Endometrial microvascular endothelial cells (primary cell): Measurements from ENCODE around the gene IL3. TPM values are rescaled to one million over a fixed set of nuclear protein-coding genes. Genes with fewer than 3 reads are reported as not detected.

Experiments
- in situ Hi-C: cut with HindIII; loops from 2 replicates; pipeline ENCODE4 v1.10.0; 2017; ENCODE audit warnings: low sequenced_read_pairs, low pct_unique_long_range_greater_than_20kb; ENCODE audit errors: inconsistent ontology term
- total RNA-seq: library from RNA; depleted of rRNA; stranded (reverse); fragments of >200 nt; gene quantifications from one replicate; pipeline ENCODE4 v1.2.3, GENCODE V29; 2015; ENCODE audit errors: inconsistent ontology term

IL3 gene
- total RNA-seq, 1 donor from 2014 or later: not detected

DNA sequence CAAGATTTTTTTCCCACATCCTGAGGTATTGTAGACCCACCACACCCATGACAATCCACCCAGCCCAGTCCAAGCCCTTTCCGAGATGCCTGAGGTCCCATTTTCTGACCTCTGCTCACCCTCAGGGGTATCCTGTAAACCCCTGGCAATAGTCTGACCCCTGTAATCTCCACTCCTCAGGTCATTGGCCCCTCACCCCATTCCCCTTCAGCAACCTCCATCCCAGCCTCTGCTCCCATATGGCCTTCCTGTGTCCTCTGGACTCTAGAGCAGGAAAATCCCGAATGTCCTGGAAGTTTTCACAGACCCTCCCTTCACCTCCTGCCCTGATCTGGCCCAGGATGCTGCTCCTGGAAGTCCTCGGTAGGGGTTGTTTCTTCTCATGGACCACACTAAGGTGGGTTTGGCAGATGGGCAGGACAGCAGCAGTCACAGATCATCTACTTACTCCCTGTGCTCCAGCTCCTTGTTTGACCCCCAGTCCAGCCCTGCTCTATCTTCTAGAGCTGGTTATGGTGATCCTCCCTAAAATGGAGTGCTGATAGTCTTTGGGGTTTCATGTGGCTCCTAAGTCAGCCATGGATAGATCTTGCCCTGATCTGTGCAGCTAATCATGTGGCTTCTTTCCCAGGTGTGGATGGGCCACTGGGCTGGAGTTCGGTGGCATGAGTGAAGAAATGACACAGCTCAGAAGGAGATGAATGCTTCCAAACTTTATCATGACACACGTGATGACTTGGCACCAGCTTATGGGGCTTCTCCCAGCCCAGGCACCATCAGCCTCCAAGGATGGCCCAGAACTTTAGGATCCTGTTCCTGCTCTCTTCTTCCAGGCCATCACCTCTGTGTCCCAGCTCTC lies 37.0 kb upstream of the IL3 start:
- in situ Hi-C loops: loop anchor here (25.0 kb wide), 1 partner anchor 586 kb away; no protein-coding TSS in a partner anchor

DNA sequence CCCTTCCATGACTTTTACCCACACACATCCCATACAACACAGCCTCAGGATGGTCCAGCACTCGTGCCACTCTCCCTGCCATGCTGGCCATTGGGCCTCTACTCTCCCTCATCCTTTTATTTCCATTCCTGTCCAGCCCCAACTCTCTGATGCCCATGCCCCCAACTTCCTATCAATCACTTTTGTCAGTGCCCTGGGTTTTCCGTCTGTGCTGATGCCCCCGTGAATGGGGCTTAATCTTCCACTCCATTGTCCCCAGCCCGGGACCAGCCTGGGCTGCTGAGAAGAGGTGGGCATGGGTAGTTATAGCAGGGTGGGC lies 36.4 kb upstream of the IL3 start:
- in situ Hi-C loops: loop anchor here (25.0 kb wide), 1 partner anchor 587 kb away; no protein-coding TSS in a partner anchor

DNA sequence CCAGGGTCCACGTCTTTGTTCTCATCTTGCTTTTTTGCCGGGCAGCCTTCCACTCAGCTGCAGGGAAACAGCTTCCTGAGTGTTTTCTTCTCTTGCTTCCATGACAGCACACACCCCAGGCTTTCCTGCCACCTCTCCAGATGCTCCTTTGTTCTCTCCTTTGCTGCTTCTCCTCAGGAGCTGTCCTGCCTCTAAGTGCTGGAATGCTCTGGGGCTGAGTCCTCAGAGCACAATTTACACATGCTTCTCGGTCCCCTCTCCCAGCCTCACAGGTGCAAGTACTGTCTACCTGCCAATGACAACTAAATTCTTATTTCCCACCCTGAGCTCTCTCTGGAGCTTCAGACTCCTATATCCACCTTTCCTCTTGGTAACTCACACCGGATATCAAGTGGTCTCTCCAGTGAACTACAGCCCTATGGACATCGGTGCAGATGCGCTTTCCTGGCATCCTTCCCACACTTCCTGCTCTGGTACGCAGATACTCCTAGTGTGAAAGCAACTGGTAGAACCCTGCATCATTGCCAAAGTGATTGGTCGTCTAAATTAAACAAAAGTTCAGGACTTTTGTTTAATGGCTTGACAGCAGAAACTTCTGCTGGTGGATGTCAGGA lies 35.6 kb upstream of the IL3 start:
- in situ Hi-C loops: loop anchor here (25.0 kb wide), 1 partner anchor 588 kb away; no protein-coding TSS in a partner anchor

DNA sequence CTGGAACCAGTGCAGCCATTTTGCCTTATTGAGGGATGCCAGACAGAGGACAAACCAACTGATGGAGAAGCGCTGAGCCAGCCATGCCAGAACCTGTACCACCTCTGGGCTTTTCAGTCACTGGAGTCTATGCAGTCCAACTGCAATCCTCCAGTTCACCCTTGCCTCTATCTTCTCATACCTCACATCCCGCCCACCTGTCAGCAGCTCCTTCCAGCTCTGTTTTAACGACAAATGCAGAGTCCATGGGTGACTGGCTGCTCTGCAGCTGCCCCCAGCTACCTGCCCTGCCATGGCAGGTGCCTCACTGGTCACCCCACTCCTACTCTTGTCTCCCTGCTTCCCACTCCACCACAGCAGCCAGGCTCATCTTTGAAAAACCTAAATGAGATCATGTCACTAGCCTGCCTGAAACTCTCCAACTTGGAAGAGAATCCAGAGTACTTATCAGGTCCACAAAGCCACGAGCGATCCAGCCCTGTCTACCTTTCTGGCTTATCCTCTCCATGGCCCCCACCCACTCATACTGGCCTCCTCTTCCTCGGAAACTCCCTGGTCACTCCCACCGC lies 35.0 kb upstream of the IL3 start:
- in situ Hi-C loops: no loop called here

DNA sequence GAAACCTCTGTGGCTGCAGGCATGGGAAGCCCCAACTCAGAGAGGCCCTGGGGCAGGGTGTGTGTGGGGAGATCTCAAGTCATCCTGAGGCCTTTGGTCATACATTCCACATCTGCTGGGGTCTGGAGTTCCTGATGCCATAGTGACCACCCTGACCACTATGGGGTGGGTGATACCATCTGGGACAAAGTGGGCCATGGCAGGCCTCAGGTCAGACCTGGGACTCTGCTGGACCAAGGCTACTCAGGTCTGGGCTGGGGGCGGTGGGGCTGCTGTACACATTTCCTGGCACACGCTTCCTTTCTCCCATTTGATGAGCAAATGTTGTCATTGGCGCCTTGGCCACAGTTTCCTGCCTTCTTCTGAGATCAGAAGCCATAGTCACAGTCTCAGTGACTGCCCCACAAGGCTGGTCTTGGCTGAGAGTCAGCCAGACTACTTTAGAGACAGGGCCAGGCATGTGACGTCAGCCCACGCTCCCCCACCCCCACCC lies 33.9 kb upstream of the IL3 start:
- in situ Hi-C loops: no loop called here

DNA sequence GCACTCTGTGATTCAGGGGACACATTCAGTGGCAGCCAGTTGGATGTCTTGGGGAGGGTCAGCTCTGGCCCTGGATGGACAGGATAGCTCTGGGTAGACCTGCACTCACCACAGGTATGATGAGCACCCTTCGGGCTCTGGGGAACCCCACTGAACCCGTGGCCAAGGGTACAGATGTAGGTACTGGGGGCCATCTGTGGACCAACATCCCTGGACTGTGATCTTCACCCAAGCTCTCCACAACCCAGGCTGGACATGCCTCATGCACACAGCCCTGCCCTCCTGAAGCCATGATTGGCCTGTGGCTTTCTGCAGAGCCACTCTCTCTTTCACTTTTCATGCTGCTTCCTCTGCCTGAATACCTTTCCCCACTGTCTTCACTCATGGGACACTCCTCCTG lies 33.4 kb upstream of the IL3 start:
- in situ Hi-C loops: no loop called here

DNA sequence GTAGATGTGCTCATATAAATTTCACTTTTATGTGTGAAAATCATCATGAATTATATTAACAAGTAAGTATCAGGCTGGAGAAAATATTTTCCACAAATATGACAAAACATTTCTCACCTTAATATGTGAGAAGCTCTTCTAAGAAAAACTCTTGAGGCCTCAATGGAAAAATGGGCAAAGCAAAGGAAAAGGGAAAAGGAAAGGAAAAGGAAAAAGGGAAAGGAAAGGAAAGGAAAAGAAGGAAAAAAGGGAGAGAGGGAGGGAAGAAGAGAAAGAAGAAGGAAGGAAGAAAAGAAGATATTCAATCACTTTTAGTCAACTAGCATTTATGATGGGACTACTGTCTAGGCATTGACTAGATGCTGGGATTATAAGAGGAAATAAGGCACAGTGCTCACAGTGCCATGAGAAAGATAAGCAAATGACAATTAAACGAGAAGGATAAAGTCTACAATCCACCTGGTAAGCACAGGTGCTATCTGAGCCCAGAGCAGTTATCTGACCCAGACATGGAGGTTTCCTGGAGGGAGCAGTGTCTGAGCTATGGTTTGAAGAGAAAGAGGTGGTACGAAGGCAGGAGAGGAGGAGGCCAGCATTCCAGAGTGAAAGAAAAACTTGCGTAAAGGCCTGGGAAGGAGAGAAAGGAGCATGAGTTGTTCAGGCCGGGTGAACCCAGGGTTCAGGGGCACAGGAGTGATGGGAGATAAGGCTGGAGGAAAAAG lies 30.7 kb upstream of the IL3 start:
- in situ Hi-C loops: no loop called here

DNA sequence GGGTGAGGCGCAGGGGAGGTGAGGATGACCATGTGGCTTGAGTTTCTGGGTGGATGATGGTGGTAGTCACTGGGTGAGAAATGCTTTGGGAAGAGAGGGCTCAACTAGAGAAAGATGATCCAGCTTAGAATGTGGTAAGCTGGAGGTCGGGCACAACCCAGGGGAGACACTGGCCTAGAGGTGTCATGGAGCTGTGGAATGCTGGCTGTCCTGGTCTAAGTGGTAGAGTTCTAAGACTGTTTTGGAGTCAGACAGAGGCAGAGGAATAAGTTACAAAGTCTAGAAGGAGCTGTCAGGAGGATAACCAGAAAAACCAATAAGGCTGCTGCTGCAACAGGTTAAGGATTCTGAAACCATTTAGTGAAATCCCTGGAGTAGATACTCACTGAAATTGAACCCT lies 29.8 kb upstream of the IL3 start:
- in situ Hi-C loops: no loop called here

DNA sequence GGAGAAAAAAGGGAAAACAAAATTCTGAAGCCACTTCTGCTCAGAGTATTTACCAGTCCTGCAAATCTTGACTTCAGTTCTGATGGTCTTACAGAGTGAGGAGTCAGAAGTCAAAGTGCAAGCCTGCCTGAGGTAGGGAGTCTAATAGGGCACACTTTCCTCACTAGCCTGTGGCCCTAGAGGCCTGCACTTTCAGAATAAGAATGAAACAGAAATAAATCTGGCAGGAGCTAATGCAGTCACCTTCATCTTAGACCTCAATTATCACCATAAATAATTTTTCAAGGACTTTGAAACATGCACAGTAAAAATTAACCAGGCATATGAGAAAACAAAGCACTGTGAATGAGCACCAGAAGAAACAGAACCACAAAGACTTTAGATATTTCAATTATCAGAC lies 28.3 kb upstream of the IL3 start:
- in situ Hi-C loops: no loop called here

DNA sequence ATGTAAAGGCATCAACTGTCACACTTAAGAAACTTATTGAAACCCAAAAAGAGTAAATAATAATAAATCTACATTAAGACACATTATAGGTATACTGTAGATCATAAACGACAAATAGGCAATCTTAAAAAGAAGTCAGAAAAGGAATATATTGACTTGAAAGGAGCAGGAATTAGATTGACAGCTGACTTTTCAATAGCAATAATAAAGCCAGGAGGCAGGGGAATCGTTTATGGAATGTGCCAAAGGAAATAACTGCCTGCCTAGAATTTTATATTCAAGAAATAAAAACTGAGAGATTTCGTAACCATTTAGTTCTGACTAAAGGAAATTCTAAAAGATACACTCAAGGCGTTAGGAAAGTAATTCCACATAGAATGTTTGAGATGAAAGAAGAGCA lies 27.3 kb upstream of the IL3 start:
- in situ Hi-C loops: no loop called here

DNA sequence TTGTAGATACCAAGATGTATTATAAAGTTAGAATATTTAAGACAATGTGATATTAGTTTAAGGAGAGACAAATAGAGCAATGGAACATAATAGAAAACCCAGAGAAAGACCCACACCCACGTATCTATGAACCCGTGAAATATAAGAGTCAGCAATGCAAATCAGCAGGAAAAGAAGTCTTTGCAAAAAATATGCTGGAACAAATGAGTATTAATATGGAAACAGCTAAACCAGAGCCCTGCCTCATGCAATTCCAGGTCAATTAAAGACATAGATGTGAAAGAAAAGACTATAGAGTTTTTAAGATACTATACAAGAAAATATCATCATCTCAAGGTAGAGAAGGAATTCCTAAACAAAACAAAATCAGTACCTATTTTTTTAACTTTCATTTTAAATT lies 23.1 kb upstream of the IL3 start:
- in situ Hi-C loops: no loop called here

DNA sequence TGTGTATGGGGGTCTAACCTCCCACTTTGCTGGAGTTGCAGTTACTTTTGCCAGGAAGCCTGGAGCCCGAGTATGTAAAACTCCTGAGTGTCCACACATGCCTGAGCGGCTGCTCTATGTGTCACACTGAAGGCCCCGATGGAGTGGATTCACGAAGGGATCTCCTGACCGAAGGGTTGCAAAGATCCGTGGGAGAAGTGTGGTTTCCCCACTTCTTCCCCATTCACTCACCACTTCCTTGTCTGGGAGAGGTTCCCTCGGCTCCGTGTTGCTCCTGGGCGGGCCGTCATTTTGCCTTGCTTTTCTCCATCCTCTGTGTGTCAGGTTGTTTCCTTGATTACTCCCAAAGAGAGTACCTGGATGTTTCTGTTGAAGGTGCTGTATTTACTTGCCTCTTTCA lies 16.2 kb upstream of the IL3 start:
- in situ Hi-C loops: no loop called here

DNA sequence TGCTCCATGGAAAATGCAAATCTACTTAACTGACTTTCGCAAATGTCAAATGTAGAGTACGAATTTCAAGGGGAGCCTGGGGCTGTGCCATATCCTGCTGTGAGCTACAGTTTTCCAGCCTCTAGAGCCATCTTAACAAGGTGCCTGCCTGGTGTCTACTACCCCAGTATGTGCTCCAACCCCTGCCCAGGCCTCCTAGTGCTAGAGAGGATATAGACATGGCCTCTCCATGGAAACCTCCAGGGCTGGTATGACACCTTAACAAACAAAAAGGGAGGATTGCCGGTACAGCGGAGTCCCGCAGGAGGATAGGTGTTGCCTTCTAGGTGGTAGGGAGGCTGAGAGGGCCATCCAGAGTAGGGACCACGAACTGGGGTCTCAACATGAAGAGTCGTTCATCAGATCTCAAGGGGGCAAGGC lies 13.6 kb upstream of the IL3 start:
- in situ Hi-C loops: no loop called here

DNA sequence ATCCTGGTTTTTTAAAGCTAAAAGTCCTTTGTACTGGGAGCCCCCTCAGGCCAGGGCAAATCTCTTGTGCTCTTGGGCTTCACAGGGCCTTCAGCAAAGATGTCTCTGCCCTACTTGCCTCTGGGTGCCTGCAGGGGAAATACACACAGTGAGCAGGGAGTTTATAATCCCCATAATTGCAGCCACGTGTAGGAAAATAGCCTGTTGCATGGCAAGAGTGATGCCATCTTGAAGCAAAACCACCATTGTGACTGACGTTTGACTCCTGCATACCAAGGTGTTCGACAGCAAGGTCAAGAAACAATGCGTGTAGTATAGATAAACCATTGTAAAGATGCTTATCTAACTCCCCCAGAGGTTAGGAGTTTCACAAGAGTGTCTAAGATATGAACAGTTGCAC lies 11.4 kb upstream of the IL3 start:
- in situ Hi-C loops: no loop called here

DNA sequence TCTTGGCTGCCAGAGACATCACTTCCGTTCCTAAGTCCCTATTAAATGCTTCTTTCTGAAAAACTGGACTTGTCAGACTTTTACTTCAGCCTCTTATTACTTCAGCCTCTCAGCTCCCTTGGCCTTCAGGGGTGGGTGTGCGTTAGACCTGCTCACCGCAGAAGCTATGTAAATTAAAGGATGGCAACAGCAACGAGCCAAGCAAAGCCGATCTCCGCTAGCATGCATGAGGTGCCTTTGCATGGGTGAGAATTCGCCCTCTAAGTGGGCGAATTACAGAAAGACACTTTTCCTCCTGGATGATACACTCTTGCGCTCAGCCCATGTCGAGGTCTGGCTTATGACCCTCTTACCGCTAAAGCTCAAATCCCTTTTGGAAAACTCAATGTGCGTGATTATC lies 10.9 kb upstream of the IL3 start:
- in situ Hi-C loops: no loop called here

DNA sequence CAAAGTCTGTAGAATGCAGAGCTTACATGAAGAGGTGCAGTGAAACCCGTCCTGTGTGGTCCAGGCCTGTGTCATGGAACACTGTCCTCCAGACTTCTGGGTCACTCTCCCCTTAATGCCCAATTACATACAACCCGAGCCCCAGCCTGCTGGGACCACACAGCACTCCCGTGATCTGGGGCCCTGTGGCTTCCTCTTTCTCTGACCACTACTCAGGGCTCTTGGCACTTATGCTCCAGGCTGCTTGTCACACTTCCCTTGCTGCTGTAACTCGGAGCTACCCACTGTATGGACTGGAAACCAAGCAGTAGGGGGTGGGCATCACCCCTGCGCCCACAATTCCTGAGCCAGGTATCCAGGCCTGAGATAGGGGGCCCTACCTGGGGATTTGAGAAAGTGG lies 10.3 kb upstream of the IL3 start:
- in situ Hi-C loops: no loop called here

DNA sequence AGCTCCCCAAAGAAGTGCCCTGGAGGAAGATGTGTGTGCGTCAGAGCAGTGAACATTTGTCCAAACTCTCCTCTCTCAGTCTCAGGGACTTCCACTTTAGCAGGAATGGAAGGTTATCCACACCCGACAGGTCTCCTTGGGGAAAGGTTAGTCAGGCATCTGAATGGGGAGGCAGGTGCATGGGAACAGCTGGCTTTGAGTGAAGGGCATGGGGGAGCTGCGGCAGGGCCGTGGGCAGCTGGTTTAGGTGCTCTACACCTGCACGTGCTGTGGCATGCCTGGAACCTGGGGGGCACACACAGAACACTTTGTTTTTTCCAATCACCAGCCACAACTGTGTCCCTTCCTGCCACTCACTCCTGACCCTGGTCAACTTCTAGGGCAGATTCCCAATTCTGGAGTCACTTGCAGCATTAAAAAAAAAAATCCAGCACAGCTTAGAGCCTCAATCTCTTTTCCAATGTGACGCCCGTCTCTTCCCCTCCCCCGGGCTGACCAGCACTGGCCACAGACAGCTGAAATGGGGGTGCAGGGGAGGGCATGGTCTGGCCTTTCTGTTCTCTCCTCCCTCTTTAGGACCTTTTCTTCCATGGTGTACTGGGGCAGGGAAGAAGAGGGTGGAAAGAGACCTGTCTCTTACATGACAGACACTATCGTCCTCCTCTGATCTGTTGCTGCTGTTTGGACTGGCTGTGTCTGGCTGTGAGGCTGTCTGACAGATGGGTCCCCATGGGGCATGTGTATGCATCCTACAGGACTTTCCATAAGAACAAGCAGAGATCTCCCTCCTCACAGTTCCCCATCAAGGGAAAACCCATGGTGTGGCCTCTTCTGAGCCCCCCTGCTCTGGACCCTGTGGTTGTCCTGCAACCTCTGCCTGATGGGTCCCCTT lies 9.5 kb upstream of the IL3 start:
- in situ Hi-C loops: no loop called here

DNA sequence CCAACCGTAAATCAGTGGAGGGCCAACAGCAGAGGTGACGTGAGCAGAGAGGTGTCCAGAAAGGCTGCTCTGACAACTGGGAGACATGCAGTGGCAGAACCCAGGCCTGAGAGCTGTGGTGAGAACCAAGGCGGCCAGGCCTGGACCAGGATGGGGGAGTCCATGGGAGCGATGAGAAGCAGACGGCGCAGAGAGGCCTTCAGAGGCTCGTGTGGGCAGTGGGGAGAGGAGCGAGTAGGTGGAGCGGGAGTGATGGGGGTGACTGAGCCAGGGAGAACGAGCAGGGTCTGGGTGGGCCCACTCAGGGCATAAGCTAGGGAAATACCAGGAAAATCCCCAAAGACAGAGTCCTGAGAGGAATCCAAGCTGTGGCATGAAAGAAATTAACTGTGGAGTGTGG lies 7.9 kb upstream of the IL3 start:
- in situ Hi-C loops: no loop called here

DNA sequence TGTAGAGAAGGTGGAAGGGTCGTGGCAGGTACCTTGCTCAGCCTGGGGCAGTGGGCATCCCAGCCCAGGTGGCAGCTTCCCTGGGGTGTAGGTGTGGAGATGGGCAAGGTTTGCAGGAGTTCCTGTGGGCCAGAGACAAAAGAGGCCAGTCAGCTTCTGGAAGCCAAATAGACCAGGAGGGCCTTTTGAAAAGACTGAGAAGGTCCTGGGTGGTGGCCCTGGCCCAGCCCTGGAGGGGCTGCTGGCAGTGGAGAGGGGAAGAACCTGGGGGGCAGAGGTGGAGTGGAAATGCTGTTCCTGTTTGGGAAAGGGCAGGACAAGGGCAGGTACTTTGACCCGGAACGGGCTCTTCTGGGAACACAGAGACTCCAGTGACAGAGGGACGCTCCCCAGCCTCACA lies 7.0 kb upstream of the IL3 start:
- in situ Hi-C loops: no loop called here
